Epithelial cell of proximal tubule (primary cell): Measurements from ENCODE around the gene HSD3B2. TPM values are rescaled to one million over a fixed set of nuclear protein-coding genes. Genes with fewer than 3 reads are reported as not detected.

Source experiments
- DNase-seq: peaks from one replicate; pipeline ENCODE4 v3.0.0-alpha.2; 2011; ENCODE audit warnings: low read depth
- H3K4me3 ChIP-seq: 2 replicates; pipeline ENCODE4 v1.5.1; 2011; ENCODE audit warnings: low read depth, mild to moderate bottlenecking, low read length
- CTCF ChIP-seq: conservative IDR thresholded peaks from 2 replicates; pipeline ENCODE4 v1.5.1; 2012; ENCODE audit warnings: low read depth, mild to moderate bottlenecking, low read length
- total RNA-seq: library from RNA; depleted of rRNA; stranded (reverse); fragments of >200 nt; gene quantifications from 2 replicates; pipeline ENCODE4 v1.2.3, GENCODE V29; 2015

HSD3B2 gene
- total RNA-seq, 1 donor from 2014 or later = not detected

GRCh38 chr1:119380304-119380703, 34.6 kb upstream of the HSD3B2 start:
- TF ChIP-seq CTCF = no peak
- no peak overlapping the region for H3K4me3 ChIP-seq
- DNase-seq = no peak

DNA sequence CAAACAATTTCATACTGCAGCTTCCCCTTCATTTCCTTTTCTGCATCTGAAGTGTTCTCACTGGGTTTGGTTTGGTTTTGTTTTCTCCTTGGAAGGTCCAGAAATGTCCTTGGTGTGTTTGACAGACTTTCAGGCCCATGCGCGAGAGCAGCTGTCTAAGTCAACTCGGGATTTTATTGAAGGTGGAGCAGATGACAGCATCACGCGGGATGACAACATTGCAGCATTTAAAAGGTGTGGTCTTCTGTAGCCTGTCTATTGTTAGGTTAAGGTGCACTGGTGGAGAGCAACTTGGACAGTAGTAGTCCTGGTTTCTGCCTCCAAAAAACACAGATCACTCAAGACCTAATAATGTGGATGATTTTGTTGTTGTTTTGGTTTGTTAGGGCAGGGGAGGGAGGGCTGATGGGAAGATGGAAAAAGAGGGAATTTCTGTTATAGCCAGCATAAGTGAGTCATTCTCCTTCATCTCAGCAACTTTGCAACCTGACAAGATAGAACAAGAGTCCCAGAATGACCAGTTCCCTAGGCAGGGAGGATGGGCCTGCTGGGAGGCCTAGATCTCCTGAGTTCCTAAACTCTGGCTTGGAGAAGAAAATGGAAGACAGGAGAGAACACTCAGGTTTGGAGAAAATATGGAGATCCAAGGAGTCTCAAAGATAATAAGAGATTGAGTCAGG, 33.8 kb upstream of the HSD3B2 start:
- no peak for TF ChIP-seq CTCF

GRCh38 chr1:119384591-119384990, 30.4 kb upstream of the HSD3B2 start:
- no peak overlapping the region for H3K4me3 ChIP-seq
- TF ChIP-seq CTCF = no peak
- DNase-seq = no peak

More for the DNA sequence above, 33.8 kb upstream of the HSD3B2 start:
- no peak for DNase-seq
- no peak overlapping the region for H3K4me3 ChIP-seq

DNA sequence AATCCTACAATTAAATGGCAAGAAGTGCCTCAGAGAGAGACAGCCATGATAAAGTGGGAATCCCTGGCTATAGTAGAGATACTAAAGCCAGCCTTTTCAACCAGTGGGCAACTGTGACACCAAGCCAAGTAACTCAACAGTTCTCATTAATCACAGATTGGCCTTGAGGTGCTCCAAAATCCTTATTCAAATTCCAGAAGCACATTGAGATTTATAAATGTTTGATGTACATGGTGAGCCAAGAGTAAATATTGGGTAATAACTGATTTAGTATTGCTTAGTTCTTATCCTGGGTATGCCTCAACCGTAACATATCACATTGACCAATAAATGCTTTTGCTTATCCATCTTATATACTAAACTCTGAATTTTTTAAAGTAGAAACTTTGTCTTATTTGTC, 29.3 kb upstream of the HSD3B2 start:
- DNase-seq = no peak
- TF ChIP-seq CTCF = no peak
- H3K4me3 ChIP-seq = no peak overlapping the region

DNA sequence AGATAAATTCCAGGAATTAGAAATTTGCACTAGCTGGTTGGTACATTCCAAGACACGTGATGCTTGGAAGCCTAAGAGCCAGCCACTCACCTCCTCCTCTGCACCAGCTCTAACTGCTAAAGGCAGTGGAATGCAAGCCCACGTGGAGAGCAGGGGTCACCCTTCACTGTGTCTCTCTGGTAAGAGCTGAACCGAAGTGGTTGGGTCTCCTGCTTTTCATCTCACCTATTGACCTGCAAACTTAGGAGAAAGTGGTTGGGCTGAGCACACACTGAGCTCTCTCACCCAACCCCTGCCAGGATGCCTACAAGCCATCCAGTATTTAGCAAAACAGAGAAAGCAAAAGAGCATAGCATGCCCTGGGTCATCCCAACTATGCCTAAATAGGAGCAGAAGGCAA, 27.1 kb upstream of the HSD3B2 start:
- no peak for DNase-seq
- H3K4me3 ChIP-seq = no peak overlapping the region
- TF ChIP-seq CTCF = no peak

GRCh38 chr1:119388450-119388849, 26.5 kb upstream of the HSD3B2 start:
- no peak for DNase-seq
- no peak overlapping the region for H3K4me3 ChIP-seq
- TF ChIP-seq CTCF = no peak

- no peak for TF ChIP-seq CTCF
These were observed 24.4 kb upstream of the HSD3B2 start for GRCh38 chr1:119390526-119390925.

More at GRCh38 chr1:119390526-119390925, 24.4 kb upstream of the HSD3B2 start:
- DNase-seq = no peak
- H3K4me3 ChIP-seq = no peak overlapping the region
